ENCODE data around the gene CHCT1. TPM values are rescaled to one million over a fixed set of nuclear protein-coding genes. Genes with fewer than 3 reads are reported as not detected.

CHCT1 gene
- total RNA-seq, 1 experiment from 2014 or later = not detected

Other genes with a start within 250 kb of the CHCT1 start
- 48.1 and 81.0 TPM in 2 replicates for gene USP32, start 30.4 kb upstream of the CHCT1 start, total RNA-seq (2014; rRNA removed; shearing (Covaris generic); ENCODE audit: low replicate concordance)
- gene APPBP2, start 103.8 kb downstream of the CHCT1 start, total RNA-seq (2014; rRNA removed; shearing (Covaris generic); ENCODE audit: low replicate concordance) = 15.9 and 21.5 TPM in 2 replicates
- 6.4 and 11.8 TPM in 2 replicates for gene PPM1D, start 177.7 kb downstream of the CHCT1 start, total RNA-seq (2014; rRNA removed; shearing (Covaris generic); ENCODE audit: low replicate concordance)

All from Karpas-422 (cell line).